Measurements from ENCODE around the gene C1QTNF7.
A peak's percentile ranks its signal among the peaks of the same experiment; 100 is the strongest.

The C1QTNF7 gene

GRCh38 chr4:15466596-15466995 lies 38.8 kb downstream of the C1QTNF7 start:
- no peak for TF ChIP-seq CTCF (IDR thresholded peaks at IDR 0.05)

DNA sequence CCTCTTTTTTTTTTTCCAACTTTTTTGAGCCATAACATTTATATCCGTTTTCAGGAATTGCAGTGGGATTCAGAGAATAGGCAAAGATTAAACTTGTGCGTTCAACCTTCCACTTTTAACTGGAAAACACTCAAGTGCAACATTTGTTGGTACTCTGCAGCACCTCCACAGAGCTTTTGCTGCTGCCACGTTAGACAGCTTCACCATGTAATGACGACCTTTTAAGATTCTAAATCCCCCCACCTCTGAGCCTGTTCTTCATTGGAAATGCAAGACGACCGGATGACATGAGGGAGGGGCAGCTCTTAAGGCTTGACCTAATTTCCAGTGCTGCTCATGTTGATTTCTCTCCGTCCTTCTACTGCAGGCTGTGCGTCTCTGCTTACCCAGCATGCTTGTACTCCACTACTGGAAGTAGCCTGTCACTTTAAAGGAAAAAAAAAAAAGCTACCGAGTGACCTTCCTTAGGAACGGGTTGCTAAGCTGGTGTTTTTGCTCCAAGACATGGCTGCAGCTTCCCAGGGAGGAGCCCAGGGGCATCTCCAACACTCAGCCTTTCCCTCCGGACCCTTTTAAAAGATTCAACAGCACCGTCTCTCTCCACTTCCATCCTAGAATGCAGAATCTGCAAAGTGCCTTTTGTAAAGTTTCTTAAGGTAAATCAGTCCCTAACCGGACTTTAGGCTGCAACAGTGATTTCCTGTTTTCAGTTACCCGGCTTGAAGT lies 41.7 kb downstream of the C1QTNF7 start, which contains the start of gene CC2D2A:
Gene CC2D2A, plus strand, starts transcription at position 481 of the 726 bp plus-strand sequence. CDS start 6,051 bp downstream, outside the sequence.
- TF ChIP-seq CTCF (IDR thresholded peaks at IDR 0.05) = no peak

- no peak for TF ChIP-seq CTCF (IDR thresholded peaks at IDR 0.05)
Observed at GRCh38 chr4:15470128-15470475, 42.3 kb downstream of the C1QTNF7 start.

DNA sequence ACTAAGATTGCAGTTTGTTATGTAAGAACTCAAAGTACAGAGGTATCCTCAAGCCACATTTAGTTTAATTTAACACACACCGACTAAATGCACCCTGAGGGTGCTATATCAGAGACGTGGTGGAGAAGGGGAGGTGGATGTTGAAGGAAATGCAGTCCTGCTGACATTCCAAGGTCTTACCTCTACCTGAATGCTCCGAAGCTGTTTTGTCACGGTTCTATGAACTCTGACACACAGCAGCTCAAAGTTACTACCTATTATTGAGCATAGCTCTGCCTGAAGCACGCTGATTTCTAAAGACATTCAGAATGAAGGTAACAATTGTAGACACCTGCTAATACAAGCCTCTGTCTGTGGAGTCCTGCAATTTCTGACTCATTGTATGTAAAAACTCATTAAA lies 48.6 kb downstream of the C1QTNF7 start:
- TF ChIP-seq CTCF (IDR thresholded peaks at IDR 0.05) = no peak

DNA sequence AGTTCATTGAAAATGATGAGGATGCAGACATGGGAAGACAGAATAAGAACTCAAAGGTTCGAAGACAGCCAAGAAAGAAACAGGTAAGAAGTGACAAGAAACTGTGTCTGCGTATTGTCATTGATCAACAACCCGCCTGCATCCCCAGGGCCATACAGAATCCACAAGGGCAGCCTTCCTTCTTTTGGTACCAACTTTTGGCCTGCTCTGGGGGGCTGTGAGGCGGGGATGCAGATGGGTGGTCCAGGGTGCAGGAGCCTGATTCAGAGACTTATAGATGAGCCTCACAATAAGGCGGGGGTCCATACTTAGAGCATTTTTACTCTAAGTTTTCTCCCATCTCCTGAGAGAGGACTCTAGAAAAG lies 50.9 kb downstream of the C1QTNF7 start:
- no peak for TF ChIP-seq CTCF (IDR thresholded peaks at IDR 0.05)

DNA sequence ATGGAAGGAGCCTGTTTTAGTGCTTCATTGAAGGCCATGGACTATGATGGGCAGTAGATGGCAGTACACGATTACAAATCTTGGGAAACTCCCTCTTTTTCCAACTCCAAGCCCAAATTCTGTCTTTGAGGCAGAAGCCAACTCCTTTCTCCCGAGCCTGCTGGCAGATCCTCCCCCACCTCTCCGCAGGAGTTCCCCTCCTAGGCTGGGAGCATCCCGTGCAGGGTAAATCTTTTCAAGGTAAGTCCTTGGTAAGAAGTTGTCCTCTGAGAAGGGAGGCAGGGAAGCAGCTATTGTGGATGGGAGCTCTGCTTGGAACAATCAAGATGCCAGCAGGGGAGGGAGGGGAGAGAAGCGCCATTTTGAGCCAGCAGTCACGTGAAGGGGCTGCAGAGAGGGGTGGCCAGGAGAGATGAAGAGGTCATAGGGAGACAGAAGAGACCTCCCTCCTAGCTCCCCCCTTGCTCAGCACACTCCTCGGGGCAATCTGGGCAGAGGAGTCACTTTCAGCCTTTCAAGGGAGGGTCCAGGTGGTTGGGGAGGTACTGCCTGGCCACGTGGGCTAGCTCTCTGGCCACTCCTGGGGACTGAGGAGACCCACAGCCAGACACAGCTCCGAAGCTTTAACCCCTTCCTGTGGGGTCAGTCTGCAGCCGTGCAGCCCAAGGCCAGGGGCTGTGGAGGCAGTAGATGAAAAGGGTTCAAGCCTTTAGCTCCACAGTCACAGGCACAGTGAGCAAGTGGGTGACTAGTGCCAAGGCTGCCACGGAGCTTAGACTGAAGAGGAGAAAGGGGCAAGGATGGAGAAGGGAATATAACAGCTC lies 51.5 kb downstream of the C1QTNF7 start:
- TF ChIP-seq CTCF (IDR thresholded peaks at IDR 0.05) = peak; percentile 66

DNA sequence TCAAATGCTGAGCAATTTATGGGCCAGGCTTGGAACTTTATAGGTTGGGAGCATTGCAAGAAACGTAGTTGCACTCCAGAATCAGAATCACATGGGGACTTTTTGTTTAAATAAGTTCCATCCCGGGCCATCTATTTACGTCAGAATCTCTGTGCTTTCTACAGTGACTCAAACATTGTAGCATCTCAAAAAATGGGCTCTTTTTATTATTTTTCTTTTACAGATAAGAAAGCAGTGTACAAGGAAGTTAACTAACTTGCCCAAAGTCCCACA lies 52.0 kb downstream of the C1QTNF7 start:
- no peak for TF ChIP-seq CTCF (IDR thresholded peaks at IDR 0.05)

All from LNCAP (cell line).